Measurements from ENCODE around the gene TMED1. TPM values are rescaled to one million over a fixed set of nuclear protein-coding genes. Genes with fewer than 3 reads are reported as not detected.
"Not testable (repeated sequence)": the region's sequence is repeated elsewhere in the genome, so short reads cannot be mapped to it uniquely, and the experiment has no call there.

The TMED1 gene
- total and polyA plus RNA-seq, 9 donors = 33.8 to 48.8 (median 42.2) TPM

DNA sequence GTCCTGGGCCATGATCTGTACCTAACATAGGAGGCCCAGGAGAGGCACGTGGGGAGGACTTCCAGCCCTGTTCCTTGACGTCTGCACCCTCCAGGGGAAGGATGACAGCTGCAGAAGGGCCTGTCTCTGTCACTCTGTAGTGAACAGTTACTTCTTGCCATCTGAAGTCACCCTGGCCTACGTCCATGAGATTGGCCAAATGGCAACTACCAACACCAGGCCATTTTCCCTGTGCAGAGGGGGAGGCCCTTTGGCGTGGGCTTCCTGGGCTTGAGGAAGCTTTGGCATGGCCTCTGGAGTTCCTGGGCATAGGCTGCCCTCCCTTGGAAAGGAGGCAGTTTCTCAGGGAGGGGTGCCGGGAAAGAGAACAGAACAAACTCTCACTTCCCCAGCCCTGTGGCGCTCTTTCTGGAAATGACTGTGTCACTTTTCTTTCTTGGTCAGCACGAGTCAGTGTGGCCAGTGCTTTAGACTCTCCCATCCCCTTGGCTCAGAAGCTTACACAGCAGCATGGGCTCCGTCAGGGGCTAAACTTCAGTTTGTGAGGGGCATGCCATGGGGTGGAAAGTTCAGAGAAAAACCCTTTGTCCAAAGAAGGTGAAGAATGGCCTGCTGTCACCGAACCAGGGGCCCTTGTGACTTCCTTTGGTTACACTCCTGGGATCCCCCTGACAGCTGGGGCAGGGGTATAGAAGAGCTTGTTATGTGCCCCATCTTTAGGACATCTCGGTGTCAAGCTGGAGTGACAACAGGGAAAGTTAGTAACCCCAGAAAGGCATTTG, 40.6 kb upstream of the TMED1 start:
- H3K27ac ChIP-seq (ENCODE audit: low read length) = peak overlapping the region; percentile 91
- no peaks in the 10 kb centered on the region for H3K9me3 ChIP-seq (replicated peaks; ENCODE audit: control insufficient read depth, low read depth, low read length)
- no peak overlapping the region for H3K4me3 ChIP-seq (ENCODE audit: low read length)
- H3K4me1 ChIP-seq (ENCODE audit: control insufficient read depth, insufficient read depth, low read length) = peaks cover 70% of the 10 kb centered on the region
- peaks cover 15% of the 10 kb centered on the region for H3K36me3 ChIP-seq (ENCODE audit: control insufficient read depth, insufficient read depth, low read length)
- peak; percentile 81 for DNase-seq
- 53% methylated on average over 7 of the region's 10 CpGs for WGBS (ENCODE audit: insufficient coverage)
- no peaks in the 10 kb centered on the region for H3K27me3 ChIP-seq (ENCODE audit: control insufficient read depth, insufficient read depth, low read length)

DNA sequence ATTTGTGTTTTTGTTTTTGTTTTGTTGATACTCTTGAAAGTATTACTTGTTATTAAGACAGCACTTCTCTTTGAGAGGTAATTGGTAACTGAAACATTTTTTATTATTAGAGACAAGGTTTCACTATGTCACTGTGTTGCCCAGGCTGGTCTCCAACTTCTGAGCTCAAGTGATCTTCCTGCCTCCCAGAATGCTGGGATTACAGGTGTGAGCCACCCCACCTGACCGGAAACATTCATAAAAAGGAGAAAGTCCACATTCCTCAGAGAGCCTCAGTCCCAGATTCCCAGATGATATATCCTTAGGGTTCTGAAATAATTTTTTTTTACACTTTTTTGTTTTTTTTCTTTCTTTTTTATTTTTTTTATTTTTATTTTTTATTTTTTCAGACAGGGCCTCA, 38.0 kb upstream of the TMED1 start:
- peak; percentile 2 for DNase-seq
- Histone ChIP-seq H3K36me3 (ENCODE audit: control insufficient read depth, insufficient read depth, low read length) (peaks cover 9% of the 10 kb centered on the region), H3K4me1 (ENCODE audit: control insufficient read depth, insufficient read depth, low read length) (peaks cover 54% of the 10 kb centered on the region), H3K27ac (ENCODE audit: low read length) (no peak overlapping the region), H3K27me3 (ENCODE audit: control insufficient read depth, insufficient read depth, low read length) (no peaks in the 10 kb centered on the region), H3K9me3 (replicated peaks; ENCODE audit: control insufficient read depth, low read depth, low read length) (no peaks in the 10 kb centered on the region), H3K4me3 (ENCODE audit: low read length) (no peak overlapping the region)
- no CpG with 5 or more reads among the region's 1 CpG for WGBS (ENCODE audit: insufficient coverage)

DNA sequence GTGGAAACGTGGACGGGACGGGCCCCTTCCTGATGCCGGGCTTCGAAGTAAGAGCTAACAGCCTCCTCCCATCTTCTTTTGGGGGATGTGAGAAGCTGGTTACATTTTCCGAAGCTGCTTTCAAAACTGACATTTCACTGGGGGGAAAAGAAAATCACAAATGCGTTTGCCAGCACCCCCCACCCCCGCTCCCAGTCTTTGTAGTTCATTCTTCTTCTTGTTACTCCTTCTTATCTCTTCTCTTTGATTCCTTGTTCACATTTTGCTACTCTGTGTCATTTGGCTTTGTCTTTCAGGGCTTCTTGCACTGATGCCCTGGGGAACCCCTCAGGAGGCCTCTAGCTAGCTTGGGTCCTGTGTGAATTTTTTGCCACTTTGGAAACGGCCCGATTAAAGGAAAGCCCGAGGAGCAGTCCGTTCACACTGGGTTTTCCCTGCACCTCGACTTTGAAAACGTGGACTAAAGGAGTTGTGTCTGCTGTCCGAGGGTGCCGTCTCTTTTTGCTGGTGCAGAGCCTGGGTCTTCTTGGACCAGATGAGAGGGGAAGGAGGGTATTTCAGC, 36.6 kb upstream of the TMED1 start:
- peak overlapping the region; percentile 92 for H3K27ac ChIP-seq (ENCODE audit: low read length)
- H3K4me1 ChIP-seq (ENCODE audit: control insufficient read depth, insufficient read depth, low read length) = peaks cover 43% of the 10 kb centered on the region
- no peaks in the 10 kb centered on the region for H3K9me3 ChIP-seq (replicated peaks; ENCODE audit: control insufficient read depth, low read depth, low read length)
- H3K36me3 ChIP-seq (ENCODE audit: control insufficient read depth, insufficient read depth, low read length) = peaks cover 9% of the 10 kb centered on the region
- WGBS (ENCODE audit: insufficient coverage) = 1% methylated on average over 6 of the region's 16 CpGs
- peak overlapping the region; percentile 84 for H3K4me3 ChIP-seq (ENCODE audit: low read length)
- no peaks in the 10 kb centered on the region for H3K27me3 ChIP-seq (ENCODE audit: control insufficient read depth, insufficient read depth, low read length)
- peak; percentile 45 for DNase-seq

- Histone ChIP-seq H3K36me3 (ENCODE audit: control insufficient read depth, insufficient read depth, low read length) (peaks cover 9% of the 10 kb centered on the region), H3K4me3 (ENCODE audit: low read length) (peak overlapping the region; percentile 84), H3K4me1 (ENCODE audit: control insufficient read depth, insufficient read depth, low read length) (peaks cover 37% of the 10 kb centered on the region), H3K9me3 (replicated peaks; ENCODE audit: control insufficient read depth, low read depth, low read length) (no peaks in the 10 kb centered on the region), H3K27me3 (ENCODE audit: control insufficient read depth, insufficient read depth, low read length) (no peaks in the 10 kb centered on the region), H3K27ac (ENCODE audit: low read length) (peak overlapping the region; percentile 92)
- 1% methylated on average over 81 of the region's 90 CpGs for WGBS (ENCODE audit: insufficient coverage)
- DNase-seq = peak; percentile 71
Observed at GRCh38 chr19:10871711-10872545, 35.9 kb upstream of the TMED1 start.

DNA sequence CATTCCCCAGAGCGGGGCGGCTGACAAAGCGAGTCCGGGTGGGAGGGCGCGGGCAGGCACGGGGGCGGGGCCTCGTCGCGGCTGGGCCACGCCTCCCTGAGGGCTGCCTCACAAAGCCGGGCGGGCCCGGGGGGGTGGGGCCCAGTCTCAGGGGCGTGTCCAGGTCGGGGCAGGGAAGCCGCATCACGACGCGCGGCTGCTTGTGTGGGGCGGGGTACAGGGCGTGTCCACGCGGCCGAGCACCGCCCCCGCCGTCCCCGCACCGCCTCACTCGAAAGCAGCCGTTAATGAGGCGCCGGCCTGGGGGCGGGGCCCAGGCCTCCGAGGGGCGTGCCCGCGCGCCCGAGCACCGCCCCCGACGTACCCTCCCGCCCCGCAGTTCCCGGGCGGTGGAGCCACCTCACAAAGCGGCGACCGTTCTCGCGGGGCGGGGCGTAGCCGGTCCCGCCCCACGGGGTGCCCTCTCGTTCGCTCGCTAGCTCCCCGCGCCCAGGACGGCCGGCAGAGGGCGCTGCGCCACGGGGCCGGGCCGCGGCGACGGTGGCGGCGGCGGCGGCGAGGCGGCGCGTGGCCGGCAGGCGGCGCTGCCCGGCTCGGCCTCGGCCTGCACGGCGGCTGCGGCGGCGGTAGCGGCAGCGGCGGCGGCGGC, 35.1 kb upstream of the TMED1 start, which contains the start of gene CARM1:
Gene CARM1, plus strand, starts transcription at position 599 of the 649 bp plus-strand sequence. CDS start 150 bp downstream, outside the sequence.
- WGBS (ENCODE audit: insufficient coverage) = under 1% methylated on average over 97 of the region's 99 CpGs
- DNase-seq = peak; percentile 99
- Histone ChIP-seq H3K27ac (ENCODE audit: low read length) (peak within 1 kb of the TSS; percentile 98), H3K9me3 (replicated peaks; ENCODE audit: control insufficient read depth, low read depth, low read length) (no peaks in the 10 kb centered on the region), H3K36me3 (ENCODE audit: control insufficient read depth, insufficient read depth, low read length) (peaks cover 7% of the 10 kb centered on the region), H3K27me3 (ENCODE audit: control insufficient read depth, insufficient read depth, low read length) (no peaks in the 10 kb centered on the region), H3K4me3 (ENCODE audit: low read length) (peak within 1 kb of the TSS; percentile 84), H3K4me1 (ENCODE audit: control insufficient read depth, insufficient read depth, low read length) (peaks cover 28% of the 10 kb centered on the region)

DNA sequence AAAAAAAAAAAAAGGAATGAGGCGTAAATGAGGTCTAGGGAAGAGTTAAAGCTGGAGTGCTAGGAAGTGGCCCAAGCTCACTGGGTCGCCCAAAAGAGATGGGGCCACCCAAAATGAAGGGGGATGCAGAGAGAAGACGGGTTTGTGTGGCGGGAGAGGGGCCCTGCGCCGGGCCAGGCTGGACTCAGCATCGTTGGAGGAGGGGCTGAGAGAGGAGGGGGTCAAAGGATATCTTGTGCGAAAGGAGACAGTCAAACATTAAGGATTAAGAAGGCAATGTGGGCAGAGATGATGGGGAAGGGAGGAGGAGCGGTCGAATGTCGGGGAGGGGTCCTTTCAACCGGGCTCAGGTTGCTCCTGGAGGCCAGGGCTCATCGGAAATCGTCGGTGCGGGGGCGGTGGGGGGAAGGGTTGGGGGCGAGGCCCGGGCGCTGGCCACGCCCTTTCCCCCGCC, 34.5 kb upstream of the TMED1 start:
- H3K36me3 ChIP-seq (ENCODE audit: control insufficient read depth, insufficient read depth, low read length) = peaks cover 7% of the 10 kb centered on the region
- peak overlapping the region; percentile 56 for H3K4me3 ChIP-seq (ENCODE audit: low read length)
- H3K27me3 ChIP-seq (ENCODE audit: control insufficient read depth, insufficient read depth, low read length) = no peaks in the 10 kb centered on the region
- DNase-seq = no peak
- peaks cover 23% of the 10 kb centered on the region for H3K4me1 ChIP-seq (ENCODE audit: control insufficient read depth, insufficient read depth, low read length)
- no peaks in the 10 kb centered on the region for H3K9me3 ChIP-seq (replicated peaks; ENCODE audit: control insufficient read depth, low read depth, low read length)
- peak overlapping the region; percentile 98 for H3K27ac ChIP-seq (ENCODE audit: low read length)
- WGBS (ENCODE audit: insufficient coverage) = under 1% methylated on average over 21 of the region's 22 CpGs

DNA sequence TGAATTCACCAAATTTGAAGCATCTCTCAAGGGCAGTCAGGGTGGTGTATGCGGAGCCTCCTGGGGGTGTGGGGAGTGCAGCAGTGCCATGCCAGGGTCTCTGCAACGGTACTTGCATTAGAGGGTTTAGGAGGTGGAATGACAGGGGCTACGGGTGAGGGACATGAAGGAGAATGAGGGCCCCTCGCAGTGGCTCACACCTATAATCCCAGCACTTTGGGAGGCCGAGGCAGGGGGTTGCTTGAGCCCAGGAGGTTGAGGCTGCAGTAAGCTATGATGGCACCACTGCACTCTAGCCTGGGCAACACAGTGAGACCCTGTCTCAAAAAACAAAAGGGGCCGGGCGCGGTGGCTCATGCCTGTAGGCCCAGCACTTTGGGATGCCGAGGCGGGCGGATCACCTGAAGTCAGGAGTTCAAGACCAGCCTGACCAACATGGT, 33.9 kb upstream of the TMED1 start:
- H3K27ac ChIP-seq (ENCODE audit: low read length); DNase-seq; H3K4me3 ChIP-seq (ENCODE audit: low read length); H3K27me3 ChIP-seq (ENCODE audit: control insufficient read depth, insufficient read depth, low read length); H3K9me3 ChIP-seq (replicated peaks; ENCODE audit: control insufficient read depth, low read depth, low read length); H3K36me3 ChIP-seq (ENCODE audit: control insufficient read depth, insufficient read depth, low read length): not testable (repeated sequence)
- WGBS (ENCODE audit: insufficient coverage) = 80% methylated on average over 5 of the region's 11 CpGs
- H3K4me1 ChIP-seq (ENCODE audit: control insufficient read depth, insufficient read depth, low read length) = peaks cover 17% of the 10 kb centered on the region

DNA sequence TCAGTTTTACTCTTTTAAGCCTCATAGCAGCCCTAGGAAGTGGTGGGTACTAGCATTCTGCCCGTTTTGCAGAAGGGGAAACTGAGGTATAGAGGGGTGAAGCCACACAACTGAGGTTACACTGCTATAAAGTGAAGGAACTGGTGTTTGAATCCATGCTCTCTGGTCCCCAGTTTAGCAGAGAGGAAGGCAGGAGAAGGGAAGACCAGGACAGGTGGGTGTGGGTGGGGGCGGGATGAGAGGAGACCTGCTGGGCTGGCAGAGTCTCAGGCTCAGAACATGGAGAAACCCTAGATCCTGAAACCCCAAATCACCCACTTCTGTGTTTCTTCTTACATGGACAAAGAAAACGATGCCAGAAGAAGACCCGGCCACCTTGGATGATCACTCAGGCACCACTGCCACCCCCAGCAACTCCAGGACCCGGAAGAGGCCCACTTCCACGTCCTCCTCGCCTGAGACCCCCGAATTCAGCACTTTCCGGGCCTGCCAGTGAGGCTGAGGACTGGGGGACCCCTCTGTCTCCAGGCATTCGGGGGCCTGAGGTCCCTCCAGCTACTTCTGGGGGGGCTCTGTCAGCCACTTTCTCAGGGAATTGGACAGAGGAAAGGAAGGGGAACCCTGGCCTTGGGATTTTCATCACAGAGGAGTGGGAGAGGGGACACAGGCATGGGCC, 33.0 kb upstream of the TMED1 start:
- peaks cover 18% of the 10 kb centered on the region for H3K4me1 ChIP-seq (ENCODE audit: control insufficient read depth, insufficient read depth, low read length)
- DNase-seq = no peak
- 90% methylated on average over 9 of the region's 10 CpGs for WGBS (ENCODE audit: insufficient coverage)

GRCh38 chr19:10866495-10866894, 30.5 kb upstream of the TMED1 start:
- no peak for DNase-seq
- no peaks in the 10 kb centered on the region for H3K36me3 ChIP-seq (ENCODE audit: control insufficient read depth, insufficient read depth, low read length)
- H3K27me3 ChIP-seq (ENCODE audit: control insufficient read depth, insufficient read depth, low read length) = no peaks in the 10 kb centered on the region
- H3K9me3 ChIP-seq (replicated peaks; ENCODE audit: control insufficient read depth, low read depth, low read length) = no peaks in the 10 kb centered on the region
- H3K4me3 ChIP-seq (ENCODE audit: low read length) = no peak overlapping the region
- WGBS (ENCODE audit: insufficient coverage) = 67% methylated on average over 4 of the region's 10 CpGs
- peaks cover 9% of the 10 kb centered on the region for H3K4me1 ChIP-seq (ENCODE audit: control insufficient read depth, insufficient read depth, low read length)
- H3K27ac ChIP-seq (ENCODE audit: low read length) = no peak overlapping the region

More for the DNA sequence above, 33.0 kb upstream of the TMED1 start:
- no peak overlapping the region for H3K4me3 ChIP-seq (ENCODE audit: low read length)
- H3K27ac ChIP-seq (ENCODE audit: low read length) = no peak overlapping the region
- H3K36me3 ChIP-seq (ENCODE audit: control insufficient read depth, insufficient read depth, low read length) = no peaks in the 10 kb centered on the region
- no peaks in the 10 kb centered on the region for H3K27me3 ChIP-seq (ENCODE audit: control insufficient read depth, insufficient read depth, low read length)
- no peaks in the 10 kb centered on the region for H3K9me3 ChIP-seq (replicated peaks; ENCODE audit: control insufficient read depth, low read depth, low read length)

Measured in muscle of leg (tissue), 11 donors.